Urinary bladder (tissue), 4 donors: Measurements from ENCODE around the gene CAPN7. TPM values are rescaled to one million over a fixed set of nuclear protein-coding genes. Genes with fewer than 3 reads are reported as not detected.

Experiments
- DNase-seq: peaks from one replicate; pipeline ENCODE4 v3.0.0-alpha.2; 2015; ENCODE audit errors: extremely low spot score
- H3K27ac ChIP-seq: one replicate; pipeline ENCODE4 v1.5.1; 2013; ENCODE audit warnings: low read depth, mild to moderate bottlenecking, moderate library complexity
- H3K36me3 ChIP-seq: one replicate; pipeline ENCODE4 v1.6.1; 2013; ENCODE audit warnings: mild to moderate bottlenecking, moderate library complexity; ENCODE audit not compliant: insufficient read depth
- H3K4me1 ChIP-seq: one replicate; pipeline ENCODE4 v1.6.1; 2013; ENCODE audit warnings: mild to moderate bottlenecking, moderate library complexity; ENCODE audit not compliant: insufficient read depth
- H3K4me3 ChIP-seq: one replicate; pipeline ENCODE4 v1.5.1; 2013; ENCODE audit warnings: low read depth, low read length
- WGBS: extraction: QIAGEN DNeasy Blood & Tissue Kit; methylation state at CpG from one replicate; pipeline ENCODE4 v1.1.7; 2013; 5-methylcytosine and 5-hydroxymethylcytosine counted together
- polyA plus RNA-seq: library from polyadenylated mRNA; stranded (reverse); fragments of 200-250 nt; gene quantifications from one replicate; pipeline ENCODE4 v1.2.3, GENCODE V29; 2013
- total RNA-seq: library from RNA; depleted of rRNA; stranded (reverse); fragments of >200 nt; gene quantifications from one replicate; pipeline ENCODE4 v1.2.3, GENCODE V29; 2014
- donor health status: healthy with polysubstance abuse.
- donor health status: healthy.

CAPN7 gene
- total and polyA plus RNA-seq, 2 donors: 25.1 to 87.7 TPM

- WGBS: 81% methylated on average over 13 of the region's 13 CpGs
- H3K36me3 ChIP-seq: no peaks in the 10 kb centered on the region
- no peaks in the 10 kb centered on the region for H3K4me1 ChIP-seq
- no peak for DNase-seq
- no peak overlapping the region for H3K4me3 ChIP-seq
- no peak overlapping the region for H3K27ac ChIP-seq
Measured at GRCh38 chr3:15266510-15267376, 60.7 kb downstream of the CAPN7 start.

GRCh38 chr3:15267502-15267901 is 61.5 kb downstream of the CAPN7 start:
- no peak overlapping the region for H3K27ac ChIP-seq
- H3K4me1 ChIP-seq: no peaks in the 10 kb centered on the region
- no peaks in the 10 kb centered on the region for H3K36me3 ChIP-seq
- WGBS: 86% methylated on average over 3 of the region's 3 CpGs
- no peak for DNase-seq
- H3K4me3 ChIP-seq: no peak overlapping the region

DNA sequence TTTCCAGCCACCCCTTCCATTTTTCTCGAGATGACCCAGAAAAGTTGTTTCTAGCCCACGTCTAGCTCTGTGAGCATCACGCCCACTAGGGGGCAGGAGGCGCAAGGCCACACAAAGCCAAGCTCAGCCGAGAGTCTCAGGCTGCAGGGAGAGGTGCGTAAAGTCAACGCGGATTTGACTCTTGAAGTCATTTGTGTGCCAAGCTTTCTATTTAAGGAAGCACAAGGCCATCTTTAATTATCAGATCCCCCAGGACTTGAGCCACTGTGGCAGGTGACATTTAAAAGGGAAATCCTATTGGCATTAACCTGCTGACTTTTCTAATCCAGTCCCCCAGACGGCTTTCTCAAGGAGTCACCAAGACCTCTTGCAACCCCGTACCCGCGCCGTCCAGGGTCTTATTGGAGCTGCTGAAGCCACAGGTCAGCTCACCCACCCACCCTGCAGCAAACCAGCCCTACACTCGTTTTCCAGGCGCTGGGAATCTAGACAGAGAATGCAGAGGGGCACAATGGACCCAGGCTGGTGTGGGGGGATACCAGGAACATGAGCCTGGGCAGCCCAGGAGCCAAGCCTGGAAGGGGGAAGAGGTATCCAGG is 62.1 kb downstream of the CAPN7 start:
- 32% methylated on average over 15 of the region's 15 CpGs for WGBS
- no peaks in the 10 kb centered on the region for H3K4me1 ChIP-seq
- H3K27ac ChIP-seq: no peak overlapping the region
- H3K36me3 ChIP-seq: no peaks in the 10 kb centered on the region
- peak; percentile 59 for DNase-seq
- H3K4me3 ChIP-seq: no peak overlapping the region

GRCh38 chr3:15269091-15269989 is 63.3 kb downstream of the CAPN7 start:
- WGBS: 75% methylated on average over 29 of the region's 29 CpGs
- DNase-seq: no peak
- no peaks in the 10 kb centered on the region for H3K4me1 ChIP-seq
- H3K4me3 ChIP-seq: no peak overlapping the region
- H3K36me3 ChIP-seq: no peaks in the 10 kb centered on the region
- H3K27ac ChIP-seq: peak overlapping the region; percentile 51

- no peak overlapping the region for H3K4me3 ChIP-seq
- 90% methylated on average over 4 of the region's 4 CpGs for WGBS
- H3K4me1 ChIP-seq: no peaks in the 10 kb centered on the region
- H3K36me3 ChIP-seq: no peaks in the 10 kb centered on the region
- no peak for DNase-seq
- no peak overlapping the region for H3K27ac ChIP-seq
Measured at GRCh38 chr3:15271030-15271429, 65.0 kb downstream of the CAPN7 start.

GRCh38 chr3:15271785-15272381 is 65.8 kb downstream of the CAPN7 start:
- 71% methylated on average over 14 of the region's 14 CpGs for WGBS

GRCh38 chr3:15272426-15273196 is 66.6 kb downstream of the CAPN7 start:
- Histone ChIP-seq H3K4me3 (no peak overlapping the region), H3K36me3 (no peaks in the 10 kb centered on the region), H3K27ac (no peak overlapping the region), H3K4me1 (no peaks in the 10 kb centered on the region)
- no peak for DNase-seq
- WGBS: 84% methylated on average over 7 of the region's 7 CpGs

More at GRCh38 chr3:15271785-15272381, 65.8 kb downstream of the CAPN7 start:
- H3K36me3 ChIP-seq: no peaks in the 10 kb centered on the region
- no peak for DNase-seq
- H3K4me3 ChIP-seq: no peak overlapping the region
- no peak overlapping the region for H3K27ac ChIP-seq
- H3K4me1 ChIP-seq: no peaks in the 10 kb centered on the region

DNA sequence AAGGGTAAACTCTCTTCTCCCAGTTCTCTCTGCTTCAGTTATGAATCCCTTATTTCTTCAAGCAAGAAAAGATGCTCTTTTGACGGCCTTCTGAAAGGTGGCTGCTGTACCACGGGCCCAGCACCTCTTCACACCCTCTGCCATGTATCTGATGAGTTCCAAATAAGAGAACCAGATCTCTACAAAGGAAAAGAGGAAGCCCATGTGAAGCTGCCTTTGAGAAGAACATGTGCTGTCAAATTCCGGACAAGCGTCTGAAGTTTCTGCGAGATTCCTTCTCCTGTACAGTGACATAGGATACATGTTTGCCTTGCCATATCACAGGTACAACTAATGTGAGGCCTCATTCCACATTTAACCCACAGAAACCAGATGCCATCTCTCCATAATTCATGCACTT is 67.2 kb downstream of the CAPN7 start:
- no peak overlapping the region for H3K27ac ChIP-seq
- 85% methylated on average over 5 of the region's 5 CpGs for WGBS
- no peaks in the 10 kb centered on the region for H3K36me3 ChIP-seq
- no peaks in the 10 kb centered on the region for H3K4me1 ChIP-seq
- no peak overlapping the region for H3K4me3 ChIP-seq
- no peak for DNase-seq

- DNase-seq: no peak
- H3K4me1 ChIP-seq: no peaks in the 10 kb centered on the region
- H3K27ac ChIP-seq: no peak overlapping the region
- H3K4me3 ChIP-seq: no peak overlapping the region
- 95% methylated on average over 11 of the region's 11 CpGs for WGBS
- no peaks in the 10 kb centered on the region for H3K36me3 ChIP-seq
Measured at GRCh38 chr3:15276028-15276724, 70.1 kb downstream of the CAPN7 start.

DNA sequence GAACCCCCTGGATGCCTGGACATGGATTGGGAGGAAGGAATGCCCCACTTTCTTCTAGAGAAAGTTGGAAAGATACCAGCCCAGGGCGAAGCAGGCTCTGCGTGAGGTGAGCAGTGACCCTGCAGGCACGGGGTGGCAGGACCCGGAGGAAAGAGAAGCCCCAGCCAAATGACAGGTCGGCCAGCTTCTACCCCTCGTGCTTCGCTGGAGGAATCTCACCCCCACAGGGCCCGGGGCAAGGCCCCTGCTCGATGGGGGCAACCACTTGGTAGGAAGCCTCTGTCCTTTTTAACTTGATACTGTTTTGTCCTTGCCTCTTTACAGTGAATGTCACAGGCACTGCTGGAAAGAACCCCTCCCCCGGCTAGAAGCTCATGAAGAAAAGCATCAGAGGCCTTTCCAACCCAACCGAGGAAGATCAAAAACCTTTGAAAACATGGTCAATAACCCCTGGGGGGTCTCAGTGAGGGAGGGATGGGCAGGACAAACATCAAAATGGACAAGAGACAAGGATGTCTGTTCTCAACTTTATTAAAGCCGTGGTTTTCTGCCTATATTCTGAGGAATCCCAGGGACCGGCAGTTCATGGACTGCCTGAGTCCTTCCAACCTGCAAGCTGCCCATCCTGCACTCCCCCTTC is 71.9 kb downstream of the CAPN7 start:
- Histone ChIP-seq H3K4me1 (no peaks in the 10 kb centered on the region), H3K4me3 (no peak overlapping the region), H3K36me3 (no peaks in the 10 kb centered on the region), H3K27ac (no peak overlapping the region)
- DNase-seq: no peak
- 82% methylated on average over 13 of the region's 13 CpGs for WGBS

DNA sequence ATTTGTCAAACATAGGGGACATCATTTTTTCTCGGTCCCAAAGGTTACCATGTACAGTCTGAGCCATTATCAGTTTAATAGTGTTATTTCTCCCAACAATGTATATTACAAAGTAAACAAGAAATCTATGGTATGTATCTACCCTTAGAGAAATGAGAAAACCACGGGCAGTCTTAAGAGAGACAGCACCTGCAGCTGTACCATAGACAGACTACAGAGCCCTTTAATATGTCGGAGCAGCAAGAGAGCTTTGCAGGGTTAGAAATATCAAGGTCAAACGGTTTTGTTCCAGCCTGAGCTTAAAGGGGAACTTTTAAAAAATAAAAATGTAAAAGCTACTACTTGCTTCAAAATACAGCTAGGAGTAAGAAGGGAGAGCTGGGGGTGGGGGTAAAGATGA is 73.2 kb downstream of the CAPN7 start:
- WGBS: 75% methylated on average over 4 of the region's 4 CpGs
- Histone ChIP-seq H3K36me3 (no peaks in the 10 kb centered on the region), H3K4me3 (no peak overlapping the region), H3K4me1 (peaks cover 2% of the 10 kb centered on the region), H3K27ac (no peak overlapping the region)
- no peak for DNase-seq
